KG1 (cell line): Measurements from ENCODE around the gene TPMT.

Experiments used
- DNase-seq: peaks from one replicate; lab custom pipeline; 2025; lab: John Stamatoyannopoulos, UW

The TPMT gene

DNA sequence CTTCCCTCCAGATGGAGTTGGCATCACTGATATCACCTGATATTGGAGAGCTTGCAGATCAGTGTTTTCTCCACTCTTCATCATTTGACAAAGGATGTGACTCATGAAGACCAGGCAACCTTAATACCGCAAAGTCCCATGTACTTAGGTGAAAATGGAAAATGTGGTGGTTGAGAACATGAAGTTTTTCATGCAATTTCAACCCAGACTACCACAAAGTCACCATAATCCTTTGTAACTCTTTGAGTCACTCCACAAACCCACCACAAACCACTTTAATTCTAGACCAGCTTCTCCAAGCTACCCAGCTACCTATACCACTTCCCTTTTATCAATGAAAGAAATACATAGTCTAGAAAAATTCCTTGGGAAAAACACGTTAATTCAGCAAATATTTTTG is 39.5 kb downstream of the TPMT start:
- DNase-seq = no peak

- no peak for DNase-seq
Observed at GRCh38 chr6:18110162-18110561, 44.7 kb downstream of the TPMT start.

DNA sequence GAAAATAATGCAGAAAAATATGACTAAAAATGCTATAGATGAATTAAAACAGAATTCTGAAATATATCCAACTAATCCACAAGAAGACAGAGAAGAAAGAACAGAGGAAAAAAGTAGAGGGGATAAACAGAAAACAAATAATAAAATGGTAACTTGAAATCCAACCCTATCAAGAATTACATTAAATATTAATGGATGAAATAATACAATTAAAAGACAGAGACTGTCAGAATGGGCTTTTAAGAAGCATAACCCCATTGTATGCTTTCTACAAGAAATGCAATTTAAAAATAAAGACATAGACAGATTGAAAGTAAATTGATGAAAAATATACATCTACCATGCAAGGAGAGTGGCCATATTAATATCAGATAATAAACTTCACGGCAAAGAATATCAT is 47.8 kb downstream of the TPMT start:
- no peak for DNase-seq

DNA sequence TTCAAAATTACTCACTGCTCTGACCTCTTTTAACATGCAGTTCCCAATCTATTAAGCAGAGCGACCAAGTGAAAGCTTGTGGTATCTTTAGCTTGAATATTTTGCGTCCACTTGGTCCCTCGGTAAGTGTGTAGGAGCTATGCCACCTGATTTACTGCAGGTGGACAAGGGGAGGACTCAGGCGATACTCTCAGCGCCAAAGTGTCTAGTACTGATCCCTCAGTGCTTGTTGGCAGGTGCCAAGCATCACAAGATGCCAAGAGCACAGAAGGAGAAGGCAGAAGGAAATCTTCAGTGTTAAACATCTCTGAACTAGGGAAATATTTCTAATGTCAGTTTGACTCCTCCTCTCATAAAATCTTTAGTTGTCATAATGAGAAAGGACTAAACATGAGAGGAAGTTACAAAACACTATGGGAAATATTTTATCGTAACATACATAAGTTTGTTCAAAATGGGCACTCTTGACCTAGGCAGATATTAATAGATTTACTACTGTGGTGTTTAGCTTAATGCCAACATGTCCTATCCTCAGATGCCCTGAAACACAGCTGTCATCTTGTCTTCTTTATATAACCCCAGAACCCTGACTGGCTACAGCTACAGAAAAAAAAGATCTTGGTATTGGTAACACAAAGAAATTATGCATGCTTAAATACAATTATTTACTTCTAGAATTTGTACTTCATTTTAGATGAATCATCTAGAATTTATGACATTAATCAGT is 51.9 kb downstream of the TPMT start:
- DNase-seq = no peak

DNA sequence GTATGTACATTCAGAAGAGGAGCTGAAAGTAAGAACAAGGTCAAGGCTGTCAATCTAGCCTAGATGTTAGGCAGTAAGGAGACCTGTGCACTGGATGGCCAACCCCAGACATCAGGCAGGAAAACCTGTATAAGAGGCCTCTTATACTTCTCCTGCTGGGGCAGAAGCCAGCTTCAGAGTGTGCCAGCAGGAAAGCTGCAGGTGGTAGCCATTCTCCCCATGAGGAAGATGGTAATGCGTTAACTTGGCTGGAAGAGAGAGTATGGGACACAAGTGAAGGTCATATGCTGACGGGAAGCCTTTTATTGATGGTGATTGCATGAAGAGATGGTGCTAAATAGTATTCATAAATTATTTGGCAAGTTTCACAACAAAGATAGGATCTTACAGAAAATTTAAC is 53.0 kb downstream of the TPMT start:
- DNase-seq = no peak

GRCh38 chr6:18101271-18101670 is 53.6 kb downstream of the TPMT start:
- no peak for DNase-seq

DNA sequence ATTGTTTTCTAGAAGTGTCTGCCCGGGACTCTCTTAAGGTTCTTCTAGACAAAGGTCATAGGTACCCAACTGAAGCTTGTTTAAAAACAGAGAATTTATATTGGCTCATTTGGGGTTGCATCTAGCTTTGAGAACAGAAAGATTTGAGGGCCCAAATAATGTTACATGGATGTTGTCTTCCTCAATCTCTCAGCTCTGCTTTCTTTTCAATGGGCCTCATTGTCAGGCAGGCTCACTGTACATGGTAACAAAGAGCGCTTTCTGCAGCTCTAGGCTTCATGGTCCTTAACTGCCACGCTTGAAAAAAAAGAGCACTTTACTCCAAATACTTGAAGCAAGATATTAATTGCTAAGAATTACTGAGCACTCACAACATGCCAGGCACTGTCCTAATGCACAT is 54.6 kb downstream of the TPMT start:
- DNase-seq = no peak

DNA sequence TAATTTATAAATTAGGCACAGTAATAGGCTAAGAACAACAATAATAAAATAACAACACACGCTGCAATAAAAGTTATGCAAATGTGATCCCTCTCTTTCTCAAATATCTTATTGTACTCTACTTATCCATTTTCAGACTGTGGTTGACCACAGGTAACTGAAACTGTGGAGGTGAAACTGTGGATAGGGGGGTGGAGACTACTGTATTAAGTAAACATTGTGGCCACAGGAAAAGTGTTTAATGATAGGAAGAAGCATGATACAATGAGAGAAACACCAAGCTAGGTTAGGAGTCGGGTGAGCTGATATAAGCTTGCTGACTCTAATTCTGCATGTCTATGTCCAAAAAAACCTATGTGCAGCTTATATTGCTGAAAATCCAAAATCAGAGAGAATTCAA is 55.4 kb downstream of the TPMT start:
- no peak for DNase-seq

- no peak for DNase-seq
Observed at GRCh38 chr6:18096423-18096822, 58.5 kb downstream of the TPMT start.

GRCh38 chr6:18091382-18091781 is 63.5 kb downstream of the TPMT start:
- DNase-seq = no peak

- no peak for DNase-seq
Observed at GRCh38 chr6:18090349-18090786, 64.5 kb downstream of the TPMT start.

DNA sequence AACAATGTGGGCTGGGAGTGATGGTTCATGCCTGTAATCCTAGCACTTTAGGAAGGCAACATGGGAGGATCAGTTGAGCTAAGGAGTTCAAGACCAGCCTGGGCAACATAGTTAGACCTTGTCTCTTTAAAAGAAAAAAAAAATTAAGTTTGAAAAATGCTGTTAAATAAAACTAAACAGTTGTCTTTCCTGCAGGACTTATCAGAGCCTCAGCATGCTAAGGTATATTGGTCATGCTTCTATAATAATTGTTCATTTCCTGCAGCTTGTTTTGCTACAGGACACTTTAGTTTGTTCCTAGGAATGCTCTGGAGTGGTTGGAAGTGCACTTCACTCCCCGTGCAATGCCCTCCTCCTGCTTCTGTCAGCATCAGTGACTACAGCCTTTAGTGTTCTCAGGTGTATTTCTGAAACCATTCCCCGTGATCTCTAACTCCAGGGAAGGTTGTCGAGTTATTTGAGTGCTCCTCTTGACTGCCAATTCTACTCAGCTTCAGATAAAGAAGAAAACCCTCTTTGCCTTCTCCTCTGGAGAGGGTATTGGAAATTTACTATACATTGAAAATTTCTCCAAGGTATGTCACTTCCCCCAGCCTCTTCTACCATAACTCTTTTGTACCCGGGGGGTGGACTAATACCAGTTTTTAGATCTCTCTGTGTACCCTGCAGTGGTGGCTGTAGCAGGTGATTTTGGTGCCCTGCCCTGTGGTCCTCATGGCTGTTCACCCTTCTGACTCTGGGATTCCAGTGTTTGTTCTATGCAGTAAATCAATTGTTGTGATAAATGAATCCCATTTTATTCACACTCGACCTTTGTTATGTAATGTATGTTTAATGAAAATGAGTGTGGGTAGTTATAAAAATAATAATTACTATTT is 66.2 kb downstream of the TPMT start:
- DNase-seq = no peak

GRCh38 chr6:18087396-18088165 is 67.3 kb downstream of the TPMT start:
- DNase-seq = no peak

DNA sequence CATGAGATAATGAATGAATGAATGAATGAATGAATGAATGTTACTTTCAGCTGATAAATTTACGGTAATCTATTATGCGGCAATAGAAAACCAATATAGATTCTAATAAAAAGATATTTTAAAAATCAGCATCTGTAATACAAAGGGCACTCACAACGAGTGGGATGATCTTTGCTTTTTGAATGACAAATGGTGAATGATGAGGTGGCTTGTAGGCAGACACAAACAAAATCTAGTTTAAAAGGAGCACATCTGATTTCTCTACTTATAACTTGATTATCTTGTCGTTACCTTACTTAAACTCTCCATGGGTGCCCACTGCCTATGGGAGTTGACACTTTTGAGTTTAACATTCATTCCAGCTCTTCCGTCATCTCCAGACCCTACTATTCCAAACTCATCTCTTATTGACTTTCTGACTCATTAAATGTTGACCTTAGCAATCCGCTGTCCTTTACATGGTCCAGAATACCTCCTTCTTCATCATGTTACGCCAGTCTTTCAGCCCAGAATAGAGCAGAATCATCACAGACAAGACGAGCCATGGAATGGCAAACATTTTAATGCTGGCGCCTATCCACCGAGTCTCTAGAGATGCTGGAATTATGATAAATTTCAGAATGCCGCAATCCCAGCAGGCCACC is 73.7 kb downstream of the TPMT start:
- no peak for DNase-seq

GRCh38 chr6:18080544-18080943 is 74.3 kb downstream of the TPMT start:
- DNase-seq = no peak

GRCh38 chr6:18078866-18079265 is 76.0 kb downstream of the TPMT start:
- no peak for DNase-seq
